ENCODE data around the gene DIO3. TPM values are rescaled to one million over a fixed set of nuclear protein-coding genes. Genes with fewer than 3 reads are reported as not detected.

The DIO3 gene
- total and polyA plus RNA-seq, 2 donors (not counting 1 experiment from before 2014, with no cell fraction given), result not detected

GRCh38 chr14:101527987-101528386 is 33.3 kb upstream of the DIO3 start:
- H3K27ac ChIP-seq (ENCODE audit: low read length in 2 of 2), result no peak overlapping the region
- TF ChIP-seq CTCF (IDR thresholded peaks at IDR 0.05) (no peak), EZH2 (IDR thresholded peaks at IDR 0.05; ENCODE audit: borderline replicate concordance, insufficient read depth, low read depth, low read length, poor library complexity, severe bottlenecking) (no peak)
- no peaks in the 10 kb centered on the region for H4K20me1 ChIP-seq (ENCODE audit: control insufficient read depth, insufficient read depth, low read length, poor library complexity, severe bottlenecking)
- no peak overlapping the region for H3K4me3 ChIP-seq (ENCODE audit: control extremely low read depth in 1 of 5, extremely low read depth in 1 of 5, insufficient read depth in 1 of 5, low read depth in 2 of 5, low read length in 4 of 5)
- ATAC-seq (ENCODE audit: low read depth) (no peak), DNase-seq (no peak)
- H3K79me2 ChIP-seq (ENCODE audit: control insufficient read depth, insufficient read depth, low read length), result no peaks in the 10 kb centered on the region
- Mint-ChIP-seq H3K4me3 (no peak overlapping the region), H3K27me3 (peaks cover 7% of the 10 kb centered on the region), H3K27ac (no peak overlapping the region), H3K9me3 (ENCODE audit: insufficient read depth) (no peaks in the 10 kb centered on the region), H3K4me1 (no peaks in the 10 kb centered on the region)
- intact Hi-C loops (cut with micrococcal nuclease), result no loop called here
- POLR2A ChIA-PET, result no interaction called here
- CTCF ChIA-PET, result no interaction called here
- H3K4me1 ChIP-seq (ENCODE audit: control insufficient read depth in 2 of 2, insufficient read depth in 2 of 2, low read length in 2 of 2), result no peaks in the 10 kb centered on the region
- WGBS (ENCODE audit: insufficient coverage), result 95% methylated on average over 11 of the region's 11 CpGs
- no peaks in the 10 kb centered on the region for H3K36me3 ChIP-seq (replicated peaks in 1 of 2; ENCODE audit: control extremely low read depth in 1 of 2, control insufficient read depth in 1 of 2, extremely low read depth in 1 of 2, insufficient read depth in 2 of 2, low read length in 1 of 2)
- no peak overlapping the region for H2AFZ ChIP-seq (ENCODE audit: insufficient read depth, low read depth, low read length, poor library complexity, severe bottlenecking)
- peaks cover 0 to 6% (median 0%) of the 10 kb centered on the region in 3 donors for H3K9me3 ChIP-seq (ENCODE audit: control extremely low read depth in 1 of 3, control insufficient read depth in 2 of 3, insufficient read depth in 1 of 3, low read length in 2 of 3)
- no peak overlapping the region for H3K9ac ChIP-seq (ENCODE audit: low read length)
- no peak overlapping the region for H3K4me2 ChIP-seq (replicated peaks; ENCODE audit: low read depth, low read length, poor library complexity, severe bottlenecking)
- H3K27me3 ChIP-seq (replicated peaks in 1 of 4; ENCODE audit: control extremely low read depth in 1 of 4, control insufficient read depth in 3 of 4, insufficient read depth in 4 of 4, low read length in 3 of 4), result no peaks in the 10 kb centered on the region

DNA sequence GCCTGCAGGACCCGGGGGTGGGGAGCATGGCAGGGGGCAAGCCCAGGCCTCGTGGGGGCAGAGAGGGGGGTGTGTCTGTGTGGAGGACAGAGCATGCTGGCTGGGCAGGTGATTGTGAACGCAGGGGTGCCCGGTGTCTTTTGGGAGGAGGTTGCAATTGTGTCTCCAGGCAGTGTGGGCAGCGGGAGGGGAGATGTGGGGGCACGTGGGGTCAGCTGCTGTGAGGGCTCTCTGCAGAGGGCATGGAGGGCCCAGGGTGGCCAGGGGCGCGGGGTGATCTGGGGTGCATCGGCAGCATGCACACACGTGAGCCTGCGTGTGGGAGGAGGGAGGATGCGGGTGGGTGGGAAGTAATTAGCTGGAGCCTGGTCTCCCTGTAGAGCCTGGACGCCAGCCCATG is 32.2 kb upstream of the DIO3 start:
- Histone ChIP-seq H3K27me3 (replicated peaks in 1 of 4; ENCODE audit: control extremely low read depth in 1 of 4, control insufficient read depth in 3 of 4, insufficient read depth in 4 of 4, low read length in 3 of 4) (no peaks in the 10 kb centered on the region), H3K4me1 (ENCODE audit: control insufficient read depth in 2 of 2, insufficient read depth in 2 of 2, low read length in 2 of 2) (no peaks in the 10 kb centered on the region), H3K9me3 (ENCODE audit: control extremely low read depth in 1 of 3, control insufficient read depth in 2 of 3, insufficient read depth in 1 of 3, low read length in 2 of 3) (peaks cover 0 to 6% (median 0%) of the 10 kb centered on the region in 3 donors), H3K4me2 (replicated peaks; ENCODE audit: low read depth, low read length, poor library complexity, severe bottlenecking) (no peak overlapping the region), H2AFZ (ENCODE audit: insufficient read depth, low read depth, low read length, poor library complexity, severe bottlenecking) (no peak overlapping the region), H4K20me1 (ENCODE audit: control insufficient read depth, insufficient read depth, low read length, poor library complexity, severe bottlenecking) (no peaks in the 10 kb centered on the region), H3K79me2 (ENCODE audit: control insufficient read depth, insufficient read depth, low read length) (no peaks in the 10 kb centered on the region), H3K27ac (ENCODE audit: low read length in 2 of 2) (no peak overlapping the region), H3K4me3 (ENCODE audit: control extremely low read depth in 1 of 5, extremely low read depth in 1 of 5, insufficient read depth in 1 of 5, low read depth in 2 of 5, low read length in 4 of 5) (no peak overlapping the region), H3K36me3 (replicated peaks in 1 of 2; ENCODE audit: control extremely low read depth in 1 of 2, control insufficient read depth in 1 of 2, extremely low read depth in 1 of 2, insufficient read depth in 2 of 2, low read length in 1 of 2) (no peaks in the 10 kb centered on the region), H3K9ac (ENCODE audit: low read length) (no peak overlapping the region)
- Mint-ChIP-seq H3K9me3 (ENCODE audit: insufficient read depth) (no peaks in the 10 kb centered on the region), H3K27ac (no peak overlapping the region), H3K27me3 (peaks cover 11% of the 10 kb centered on the region), H3K4me3 (no peak overlapping the region), H3K4me1 (no peaks in the 10 kb centered on the region)
- no peak for TF ChIP-seq EZH2 (IDR thresholded peaks at IDR 0.05; ENCODE audit: borderline replicate concordance, insufficient read depth, low read depth, low read length, poor library complexity, severe bottlenecking)
- TF ChIP-seq CTCF (IDR thresholded peaks at IDR 0.05), result no peak
- 75% methylated on average over 13 of the region's 13 CpGs for WGBS (ENCODE audit: insufficient coverage)
- intact Hi-C loops (cut with micrococcal nuclease), result no loop called here
- ATAC-seq (ENCODE audit: low read depth) (no peak), DNase-seq (no peak)
- POLR2A ChIA-PET, result no interaction called here
- CTCF ChIA-PET, result no interaction called here
